Testis (tissue), 3 donors: ENCODE results near the gene THPO. TPM values are rescaled to one million over a fixed set of nuclear protein-coding genes. Genes with fewer than 3 reads are reported as not detected.
A peak's percentile ranks its signal among the peaks of the same experiment; 100 is the strongest.

Source experiments
- DNase-seq: peaks from one replicate; pipeline ENCODE4 v3.0.0-alpha.2; 2019
- H3K27ac ChIP-seq, 2 donors: fragments of 200-600 bp; sonication (generic); one replicate each; pipeline ENCODE4 v1.5.1; 2019
- H3K27me3 ChIP-seq: fragments of 200-600 bp; sonication (generic); one replicate; pipeline ENCODE4 v1.5.1; 2019
- H3K36me3 ChIP-seq: fragments of 200-600 bp; sonication (generic); one replicate; pipeline ENCODE4 v1.5.1; 2017; ENCODE audit warnings: low read depth; ENCODE audit errors: missing control alignments
- H3K4me1 ChIP-seq: fragments of 200-600 bp; sonication (generic); one replicate; pipeline ENCODE4 v1.5.1; 2019
- H3K4me3 ChIP-seq, 2 donors: fragments of 200-600 bp; sonication (generic); one replicate each; pipeline ENCODE4 v1.5.1; 2017 to 2019
- H3K9me3 ChIP-seq: fragments of 200-600 bp; sonication (generic); one replicate; pipeline ENCODE4 v1.5.1; 2017
- POLR2A ChIP-seq: fragments of 450-650 bp; IDR thresholded peaks from one replicate; pipeline ENCODE4 v1.6.1; 2017; ENCODE audit warnings: antibody characterized with exemption, mild to moderate bottlenecking, moderate library complexity
- WGBS, 2 donors: methylation state at CpG; one replicate each; pipeline ENCODE4 v1.1.5; 2018; 5-methylcytosine and 5-hydroxymethylcytosine counted together
- intact Hi-C: fragments of 100-400 bp; cut with DNase I; formaldehyde crosslinking; loops from one replicate; pipeline ENCODE4 v1.15.1; 2023; ENCODE audit warnings: low total_unique reads
- polyA plus RNA-seq: library from polyadenylated mRNA; stranded (reverse); fragments of 350-450 nt; fragmentation: Illumina TruSeq; extraction: RNeasy Lipid Tissue Mini Kit (QIAGEN cat#74804); gene quantifications from one replicate; pipeline ENCODE4 v1.2.3, GENCODE V29; 2014; ENCODE audit warnings: low read depth, low replicate concordance; ENCODE audit not compliant: insufficient read depth
- total RNA-seq, 2 donors: library from RNA; depleted of rRNA; stranded (reverse); fragments of >200 nt; gene quantifications; one replicate each; pipeline ENCODE4 v1.2.3, GENCODE V29; 2016
- TF ChIP-seq, protein P1 (sequence below), 3 experiments: fragments of 450-650 bp in 2 of 3; fragments of 200-600 bp in 1 of 3; sonication (generic) in 1 of 3; IDR thresholded peaks; one replicate each; pipeline ENCODE4 v1.5.1; 2016 to 2019; ENCODE audit warnings: antibody characterized with exemption in 3 of 3, mild to moderate bottlenecking in 2 of 3, moderate library complexity in 1 of 3

Gene THPO
- total and polyA plus RNA-seq, 3 donors from 2014 or later = 0.71 to 7.6 (median 0.93) TPM

DNA sequence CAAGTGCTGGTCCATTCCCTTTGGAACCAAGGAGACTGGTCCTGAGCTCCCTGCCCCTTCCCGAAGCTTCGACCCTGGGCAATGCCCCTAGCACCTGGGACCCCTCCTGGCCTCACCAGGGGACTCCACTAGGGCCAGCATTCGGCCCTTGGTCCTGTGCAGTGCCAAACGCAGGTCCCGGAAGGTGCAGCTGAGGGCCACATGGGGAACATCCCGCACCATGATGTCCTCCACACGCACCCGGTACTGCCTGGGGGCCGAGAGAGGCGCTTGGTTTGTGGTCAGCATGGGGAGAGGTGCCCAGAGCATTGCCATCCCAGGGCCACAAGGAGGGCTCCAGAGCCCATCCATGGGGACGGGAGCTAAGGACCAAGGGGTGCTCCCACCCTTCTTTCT lies 24.5 kb downstream of the THPO start:
- Histone ChIP-seq H3K4me3 (no peak overlapping the region), H3K36me3 (no peaks in the 10 kb centered on the region), H3K9me3 (no peaks in the 10 kb centered on the region), H3K27ac (no peak overlapping the region), H3K4me1 (peaks cover 66% of the 10 kb centered on the region), H3K27me3 (no peaks in the 10 kb centered on the region)
- DNase-seq = no peak
- no peak for TF ChIP-seq POLR2A
- TF ChIP-seq, protein P1, sequence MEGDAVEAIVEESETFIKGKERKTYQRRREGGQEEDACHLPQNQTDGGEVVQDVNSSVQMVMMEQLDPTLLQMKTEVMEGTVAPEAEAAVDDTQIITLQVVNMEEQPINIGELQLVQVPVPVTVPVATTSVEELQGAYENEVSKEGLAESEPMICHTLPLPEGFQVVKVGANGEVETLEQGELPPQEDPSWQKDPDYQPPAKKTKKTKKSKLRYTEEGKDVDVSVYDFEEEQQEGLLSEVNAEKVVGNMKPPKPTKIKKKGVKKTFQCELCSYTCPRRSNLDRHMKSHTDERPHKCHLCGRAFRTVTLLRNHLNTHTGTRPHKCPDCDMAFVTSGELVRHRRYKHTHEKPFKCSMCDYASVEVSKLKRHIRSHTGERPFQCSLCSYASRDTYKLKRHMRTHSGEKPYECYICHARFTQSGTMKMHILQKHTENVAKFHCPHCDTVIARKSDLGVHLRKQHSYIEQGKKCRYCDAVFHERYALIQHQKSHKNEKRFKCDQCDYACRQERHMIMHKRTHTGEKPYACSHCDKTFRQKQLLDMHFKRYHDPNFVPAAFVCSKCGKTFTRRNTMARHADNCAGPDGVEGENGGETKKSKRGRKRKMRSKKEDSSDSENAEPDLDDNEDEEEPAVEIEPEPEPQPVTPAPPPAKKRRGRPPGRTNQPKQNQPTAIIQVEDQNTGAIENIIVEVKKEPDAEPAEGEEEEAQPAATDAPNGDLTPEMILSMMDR (IDR thresholded peaks at IDR 0.05) = no peak
- WGBS, 2 donors = 89 to 90% methylated on average over 2 to 6 of the region's 11 CpGs
- intact Hi-C loops = no loop called here

DNA sequence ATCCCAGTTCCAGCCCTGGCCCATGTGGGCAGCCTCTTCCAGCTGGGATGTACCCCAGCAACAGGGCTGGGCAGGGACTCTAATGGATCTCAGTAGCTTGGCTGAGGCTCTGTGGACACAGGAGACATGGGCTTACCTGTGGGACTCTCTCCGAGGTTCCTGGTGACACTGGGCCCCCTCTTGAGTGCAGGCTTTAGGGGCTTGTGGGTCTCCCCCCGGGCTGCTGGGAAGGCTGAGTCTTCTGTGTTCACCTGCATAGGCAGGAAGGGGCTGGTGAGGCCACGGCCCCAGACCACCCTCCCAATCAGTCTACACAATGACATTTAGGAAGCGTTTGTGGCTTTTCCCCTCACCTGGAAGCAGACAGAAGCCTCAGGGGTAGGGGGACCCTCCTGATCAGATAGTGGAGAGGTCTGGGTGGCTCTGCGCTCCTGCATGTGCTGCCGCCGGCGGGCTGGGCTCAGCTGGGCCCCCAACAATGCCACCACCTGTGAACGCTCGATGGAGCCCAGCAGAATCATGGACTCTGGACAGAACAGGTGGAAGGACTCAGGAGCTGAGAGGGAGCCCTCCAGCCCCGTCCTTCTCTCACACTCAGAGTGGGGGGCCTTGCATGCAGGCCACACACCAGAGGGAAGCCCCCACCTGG lies 25.0 kb downstream of the THPO start:
- Histone ChIP-seq H3K4me3 (no peak overlapping the region), H3K27me3 (no peaks in the 10 kb centered on the region), H3K36me3 (no peaks in the 10 kb centered on the region), H3K4me1 (peaks cover 66% of the 10 kb centered on the region), H3K9me3 (no peaks in the 10 kb centered on the region), H3K27ac (peak overlapping the region in 1 of 2 donors; percentile 56)
- DNase-seq = no peak
- WGBS, 2 donors = 86 to 93% methylated on average over 8 of the region's 11 CpGs
- TF ChIP-seq, protein P1 (IDR thresholded peaks at IDR 0.05) = no peak
- intact Hi-C loops = no loop called here

DNA sequence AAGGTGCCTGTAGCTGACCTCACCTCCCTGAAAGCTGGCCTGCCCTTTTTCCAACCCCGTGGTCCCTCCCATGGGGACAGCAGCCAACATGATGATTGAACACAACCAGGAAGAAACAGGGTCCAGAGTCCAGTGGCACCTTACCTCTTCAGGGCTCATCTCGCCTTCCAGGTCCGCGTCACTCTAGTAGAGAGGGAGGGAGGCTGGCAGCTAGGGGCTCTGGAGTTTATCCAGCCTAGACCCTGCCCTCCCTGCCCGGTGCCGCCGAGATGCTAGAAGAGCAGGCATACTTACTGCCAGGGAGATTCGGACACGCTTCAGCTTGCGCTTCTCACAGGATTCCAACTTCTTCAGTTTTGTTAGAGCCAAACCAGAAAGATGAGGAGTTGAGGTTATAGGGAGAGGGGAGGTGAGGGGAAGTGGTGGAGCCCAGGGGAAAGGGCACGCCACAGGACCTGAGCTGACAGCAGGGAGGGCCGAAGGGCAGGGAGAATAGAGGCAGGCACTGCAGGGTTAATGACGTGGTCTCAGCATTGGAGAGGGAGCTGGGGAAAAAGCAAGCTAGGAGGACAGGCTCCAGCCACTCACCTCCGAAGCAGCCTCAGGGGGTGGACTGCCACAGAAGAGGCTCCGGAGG lies 25.7 kb downstream of the THPO start:
- intact Hi-C loops = no loop called here
- H3K36me3 ChIP-seq = no peaks in the 10 kb centered on the region
- H3K4me1 ChIP-seq = peaks cover 67% of the 10 kb centered on the region
- WGBS, 2 donors = 77 to 81% methylated on average over 15 of the region's 15 CpGs
- no peak for TF ChIP-seq POLR2A
- TF ChIP-seq, protein P1 (IDR thresholded peaks at IDR 0.05) = no peak
- H3K9me3 ChIP-seq = no peaks in the 10 kb centered on the region
- peak overlapping the region in 1 of 2 donors; percentile 56 for H3K27ac ChIP-seq
- no peak for DNase-seq
- no peaks in the 10 kb centered on the region for H3K27me3 ChIP-seq
- H3K4me3 ChIP-seq = no peak overlapping the region

DNA sequence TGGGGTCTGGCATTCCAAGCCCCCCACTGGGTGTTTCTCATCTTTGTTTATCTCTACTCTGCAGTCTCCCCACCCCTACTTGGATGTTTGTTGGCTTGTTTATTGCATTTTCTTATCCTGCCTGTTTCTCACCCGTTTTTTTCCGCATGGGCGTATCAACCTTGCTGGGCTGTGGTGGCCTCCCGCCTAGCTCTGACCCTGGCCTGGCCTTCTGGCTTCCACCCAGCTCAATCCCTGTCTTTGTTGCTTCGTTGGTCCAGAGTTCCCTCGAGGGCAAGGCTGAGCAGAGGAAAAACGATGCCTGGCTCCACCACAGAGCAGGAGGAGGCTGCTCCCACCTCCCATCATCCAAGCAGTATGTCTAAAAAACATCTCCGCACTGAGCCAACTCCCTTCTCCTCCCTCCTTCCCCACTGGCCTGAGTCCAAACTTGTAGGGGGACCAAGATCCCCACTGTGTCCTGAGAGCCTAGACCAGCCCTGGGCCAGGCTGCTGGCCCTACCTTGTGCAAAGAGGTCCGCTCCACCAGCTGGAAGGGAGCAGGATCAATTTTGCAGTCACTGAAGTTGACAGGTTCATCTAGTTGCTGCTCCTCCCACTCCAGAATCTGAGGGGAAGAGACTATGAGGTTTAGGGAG lies 26.4 kb downstream of the THPO start:
- Histone ChIP-seq H3K27me3 (no peaks in the 10 kb centered on the region), H3K9me3 (no peaks in the 10 kb centered on the region), H3K27ac (peak overlapping the region in 1 of 2 donors; percentile 56), H3K4me3 (no peak overlapping the region), H3K36me3 (no peaks in the 10 kb centered on the region), H3K4me1 (peaks cover 65% of the 10 kb centered on the region)
- DNase-seq = peak; percentile 79
- 41 to 44% methylated on average over 8 to 9 of the region's 9 CpGs for WGBS, 2 donors
- intact Hi-C loops = no loop called here
- TF ChIP-seq, protein P1 (IDR thresholded peaks at IDR 0.05) = no peak
- no peak for TF ChIP-seq POLR2A
